Activated T-helper 1 cell treated with anti-CD3 and anti-CD28 coated beads, Interleukin-2, amount 50 U/mL, for 16 hours (primary cell): ENCODE data around the gene IFNA4.
"Not testable (repeated sequence)": the region's sequence is repeated elsewhere in the genome, so short reads cannot be mapped to it uniquely, and the experiment has no call there.

ENCODE experiments used
- DNase-seq, 2 donors: peaks; one replicate each; pipeline ENCODE4 v3.0.0-alpha.2; 2020; ENCODE audit warnings: low read depth in 1 of 2, low spot score in 1 of 2

The IFNA4 gene

GRCh38 chr9:21166560-21166959, 20.8 kb downstream of the IFNA4 start, which contains the start of gene IFNA21:
TSS of gene IFNA21 (minus strand) at chr9:21166660. CDS start at chr9:21166612, 48 bp downstream.
- DNase-seq, result not testable (repeated sequence)

DNA sequence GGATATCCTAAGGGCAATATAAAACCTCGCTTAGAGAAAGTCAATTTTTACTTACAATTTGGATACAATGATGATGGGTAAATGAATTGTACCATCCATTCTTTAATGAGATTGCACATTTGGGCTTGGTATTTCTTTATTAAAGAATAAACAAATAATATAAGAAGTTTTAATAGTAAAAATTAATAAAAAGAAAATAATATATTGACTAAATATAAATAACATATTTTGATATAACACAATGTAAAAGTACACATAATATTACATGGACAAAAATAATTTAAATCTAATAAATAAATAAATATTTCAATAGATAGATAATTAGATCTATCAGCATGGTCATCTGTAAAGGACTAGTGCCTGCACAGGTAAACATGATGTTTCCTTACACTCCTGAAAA, 21.9 kb downstream of the IFNA4 start:
- no peak for DNase-seq

DNA sequence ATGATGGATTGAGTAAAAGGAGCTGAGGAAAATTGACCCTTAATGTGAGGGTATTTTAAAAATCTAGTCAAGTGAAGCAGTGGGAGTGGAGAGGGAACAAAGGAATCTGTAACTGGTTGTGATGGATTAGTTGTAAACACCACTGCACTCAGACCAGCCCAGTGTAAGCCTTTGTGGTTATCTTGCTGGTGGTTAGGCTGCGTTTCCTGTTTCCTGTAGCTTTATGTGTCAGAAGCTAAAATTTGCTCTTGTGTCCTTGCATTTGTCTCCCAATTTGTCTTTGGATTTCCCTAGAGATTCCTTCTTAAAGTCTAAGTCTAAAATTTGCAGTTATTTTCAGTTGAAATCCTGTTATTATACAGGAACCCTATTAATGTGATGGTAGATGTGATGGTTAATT, 27.2 kb downstream of the IFNA4 start:
- DNase-seq, result no peak

DNA sequence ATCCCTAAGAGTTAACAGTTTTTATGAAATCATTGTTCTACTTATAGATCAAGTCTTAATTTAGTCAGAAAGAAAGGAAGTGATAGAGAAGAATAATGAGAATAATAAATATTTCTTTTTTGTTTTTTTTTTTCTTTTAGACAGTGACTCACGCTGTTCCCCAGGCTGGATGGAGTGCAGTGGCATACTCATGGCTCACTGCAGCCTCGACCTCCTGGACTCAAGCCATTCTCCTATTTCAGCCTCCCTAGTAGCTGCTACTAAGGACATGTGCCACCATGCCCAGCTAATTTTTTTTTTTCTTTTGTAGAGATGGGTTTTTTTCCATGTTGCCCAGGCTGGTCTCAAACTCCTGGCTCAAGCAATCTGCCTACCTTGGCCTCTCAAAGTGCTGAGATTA, 31.9 kb downstream of the IFNA4 start:
- DNase-seq, result no peak

DNA sequence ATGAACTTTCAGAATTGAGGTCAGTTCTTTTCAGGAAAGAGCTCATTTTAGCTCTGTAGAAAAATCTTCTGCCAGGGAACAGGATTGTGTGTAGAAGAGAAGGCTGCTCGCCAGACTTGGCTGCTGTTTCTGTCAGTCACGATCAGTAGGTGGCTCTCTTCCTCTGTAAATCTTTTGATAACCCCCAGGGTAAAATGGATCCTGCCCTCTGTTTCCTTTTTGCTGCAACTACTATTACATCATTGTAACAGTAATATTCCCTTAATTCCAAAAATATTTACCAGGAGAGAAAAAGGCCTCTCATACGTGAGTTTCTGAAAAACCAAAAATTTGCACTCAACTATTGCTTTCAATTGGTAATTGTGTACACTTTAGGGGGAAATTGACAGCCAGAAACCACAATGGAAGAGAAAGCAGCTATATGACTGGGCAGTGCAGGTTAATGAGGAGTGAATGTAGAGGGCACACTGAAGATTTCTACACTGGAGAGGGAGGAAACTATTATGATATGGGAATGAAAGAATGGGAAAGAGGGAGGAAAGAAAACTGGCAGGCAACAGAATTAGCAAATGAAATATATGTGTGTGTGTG, 33.3 kb downstream of the IFNA4 start:
- no peak for DNase-seq

- DNase-seq, result no peak
Measured at GRCh38 chr9:21153336-21154017, 33.9 kb downstream of the IFNA4 start.

DNA sequence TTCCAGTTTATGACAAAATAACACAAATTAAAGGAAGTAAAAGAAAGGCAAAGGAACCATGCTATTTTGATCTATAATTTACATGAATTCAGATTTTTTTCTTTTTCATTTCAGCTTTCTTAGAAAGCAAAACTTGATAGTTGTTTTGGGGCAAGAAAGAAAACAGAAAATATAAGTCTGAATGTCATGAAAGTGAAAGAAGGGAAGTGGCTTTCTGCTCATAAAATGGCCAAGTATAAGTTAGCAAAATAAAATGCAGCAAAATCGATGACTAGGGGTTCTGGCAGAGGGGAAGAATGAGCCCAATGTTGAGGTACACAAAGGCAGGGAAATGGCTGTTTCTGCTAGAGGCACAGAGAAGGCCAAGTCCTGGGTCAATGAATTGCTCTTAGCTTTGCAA, 42.8 kb downstream of the IFNA4 start:
- DNase-seq, result no peak

DNA sequence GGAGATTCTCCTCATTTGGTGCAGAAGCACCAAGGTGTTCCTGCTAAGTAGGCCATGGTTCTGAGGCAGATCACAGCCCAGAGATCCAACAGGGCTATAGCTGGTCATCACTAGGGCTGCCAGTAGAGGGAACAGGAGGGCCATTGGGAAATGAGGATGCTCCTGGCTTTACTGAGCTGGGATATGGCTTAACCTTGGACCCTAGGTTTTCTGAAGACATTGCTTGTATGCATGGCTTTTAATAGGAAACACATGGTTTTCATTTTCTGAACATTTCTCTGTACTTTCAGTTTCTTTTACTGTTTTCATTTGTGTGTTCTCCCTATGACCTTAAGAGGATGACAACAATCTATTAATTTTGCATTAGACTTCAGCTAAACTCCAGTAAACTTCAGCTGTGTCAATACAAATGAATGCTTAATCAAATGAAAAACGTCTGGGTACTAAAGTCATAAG, 45.9 kb downstream of the IFNA4 start, which contains the start of gene IFNW1:
TSS of gene IFNW1 (minus strand) at position 406 of the 456 bp plus-strand sequence. CDS start at position 144, 262 bp downstream.
- no peak for DNase-seq

DNA sequence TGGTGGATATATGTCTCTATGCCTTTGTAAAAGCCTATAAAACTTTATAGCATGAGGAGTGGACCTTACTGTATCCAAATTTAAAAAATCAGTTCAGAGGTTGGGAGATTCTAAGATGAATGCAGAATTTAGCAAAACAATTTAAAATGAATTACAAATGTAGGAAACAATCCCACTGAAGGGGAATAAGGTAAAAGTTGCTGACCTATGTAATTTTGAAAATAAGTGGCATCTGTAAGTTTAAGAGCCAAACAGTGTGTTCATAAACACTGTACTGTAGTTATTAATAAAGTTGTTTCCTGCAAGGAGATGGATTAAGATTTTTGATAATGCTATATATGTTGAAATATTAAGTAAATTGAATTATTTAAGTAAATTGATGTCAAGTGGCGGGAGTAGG, 50.4 kb downstream of the IFNA4 start:
- no peak for DNase-seq
